Measurements from ENCODE around the gene NLRP12. TPM values are rescaled to one million over a fixed set of nuclear protein-coding genes. Genes with fewer than 3 reads are reported as not detected.

The NLRP12 gene
- total and polyA plus RNA-seq, 2 donors (not counting 1 experiment from before 2014, with no cell fraction given), result 0.22 TPM; not detected in 1

- ATAC-seq (ENCODE audit: low read depth) (no peak), DNase-seq (no peak)
- Mint-ChIP-seq H3K27me3 (peaks cover 13% of the 10 kb centered on the region), H3K9me3 (ENCODE audit: insufficient read depth) (no peaks in the 10 kb centered on the region), H3K4me3 (no peak overlapping the region), H3K27ac (no peak overlapping the region), H3K4me1 (peaks cover 1% of the 10 kb centered on the region)
- Histone ChIP-seq H3K27ac (ENCODE audit: low read length in 2 of 2) (no peak overlapping the region), H3K9ac (ENCODE audit: low read length) (no peak overlapping the region), H3K4me2 (replicated peaks; ENCODE audit: low read depth, low read length, poor library complexity, severe bottlenecking) (no peak overlapping the region), H3K4me1 (ENCODE audit: control insufficient read depth in 2 of 2, insufficient read depth in 2 of 2, low read length in 2 of 2) (no peaks in the 10 kb centered on the region), H2AFZ (ENCODE audit: insufficient read depth, low read depth, low read length, poor library complexity, severe bottlenecking) (no peak overlapping the region), H3K27me3 (replicated peaks in 1 of 4; ENCODE audit: control extremely low read depth in 1 of 4, control insufficient read depth in 3 of 4, insufficient read depth in 4 of 4, low read length in 3 of 4) (peaks cover 0 to 10% (median 0%) of the 10 kb centered on the region in 4 experiments), H3K4me3 (ENCODE audit: control extremely low read depth in 1 of 5, extremely low read depth in 1 of 5, insufficient read depth in 1 of 5, low read depth in 2 of 5, low read length in 4 of 5) (peak overlapping the region in 1 of 5 experiments; percentile 34), H3K9me3 (ENCODE audit: control extremely low read depth in 1 of 3, control insufficient read depth in 2 of 3, insufficient read depth in 1 of 3, low read length in 2 of 3) (peaks cover 0 to 7% (median 0%) of the 10 kb centered on the region in 3 donors), H3K79me2 (ENCODE audit: control insufficient read depth, insufficient read depth, low read length) (no peaks in the 10 kb centered on the region), H4K20me1 (ENCODE audit: control insufficient read depth, insufficient read depth, low read length, poor library complexity, severe bottlenecking) (no peaks in the 10 kb centered on the region), H3K36me3 (replicated peaks in 1 of 2; ENCODE audit: control extremely low read depth in 1 of 2, control insufficient read depth in 1 of 2, extremely low read depth in 1 of 2, insufficient read depth in 2 of 2, low read length in 1 of 2) (no peaks in the 10 kb centered on the region)
- 61% methylated on average over 8 of the region's 12 CpGs for WGBS (ENCODE audit: insufficient coverage)
- TF ChIP-seq EZH2 (IDR thresholded peaks at IDR 0.05; ENCODE audit: borderline replicate concordance, insufficient read depth, low read depth, low read length, poor library complexity, severe bottlenecking), result no peak
- CTCF ChIA-PET, result no interaction called here
- intact Hi-C loops (cut with micrococcal nuclease), result no loop called here
- POLR2A ChIA-PET, result no interaction called here
Measured at GRCh38 chr19:53823380-53824120, 564 bp downstream of the NLRP12 start.

- no peak for TF ChIP-seq EZH2 (IDR thresholded peaks at IDR 0.05; ENCODE audit: borderline replicate concordance, insufficient read depth, low read depth, low read length, poor library complexity, severe bottlenecking)
- no peak for TF ChIP-seq CTCF (IDR thresholded peaks at IDR 0.05)
- Histone ChIP-seq H3K27me3 (replicated peaks in 1 of 4; ENCODE audit: control extremely low read depth in 1 of 4, control insufficient read depth in 3 of 4, insufficient read depth in 4 of 4, low read length in 3 of 4) (peaks cover 0 to 5% (median 0%) of the 10 kb centered on the region in 4 experiments), H3K4me1 (ENCODE audit: control insufficient read depth in 2 of 2, insufficient read depth in 2 of 2, low read length in 2 of 2) (no peaks in the 10 kb centered on the region), H3K9me3 (ENCODE audit: control extremely low read depth in 1 of 3, control insufficient read depth in 2 of 3, insufficient read depth in 1 of 3, low read length in 2 of 3) (peaks cover 0 to 7% (median 0%) of the 10 kb centered on the region in 3 donors), H3K4me2 (replicated peaks; ENCODE audit: low read depth, low read length, poor library complexity, severe bottlenecking) (no peak overlapping the region), H3K27ac (ENCODE audit: low read length in 2 of 2) (no peak overlapping the region), H4K20me1 (ENCODE audit: control insufficient read depth, insufficient read depth, low read length, poor library complexity, severe bottlenecking) (no peaks in the 10 kb centered on the region), H2AFZ (ENCODE audit: insufficient read depth, low read depth, low read length, poor library complexity, severe bottlenecking) (no peak overlapping the region), H3K9ac (ENCODE audit: low read length) (no peak overlapping the region), H3K4me3 (ENCODE audit: control extremely low read depth in 1 of 5, extremely low read depth in 1 of 5, insufficient read depth in 1 of 5, low read depth in 2 of 5, low read length in 4 of 5) (no peak overlapping the region), H3K79me2 (ENCODE audit: control insufficient read depth, insufficient read depth, low read length) (no peaks in the 10 kb centered on the region), H3K36me3 (replicated peaks in 1 of 2; ENCODE audit: control extremely low read depth in 1 of 2, control insufficient read depth in 1 of 2, extremely low read depth in 1 of 2, insufficient read depth in 2 of 2, low read length in 1 of 2) (no peaks in the 10 kb centered on the region)
- Mint-ChIP-seq H3K27ac (no peak overlapping the region), H3K9me3 (ENCODE audit: insufficient read depth) (no peaks in the 10 kb centered on the region), H3K4me1 (peaks cover 1% of the 10 kb centered on the region), H3K27me3 (peaks cover 3% of the 10 kb centered on the region), H3K4me3 (no peak overlapping the region)
- intact Hi-C loops (cut with micrococcal nuclease), result no loop called here
- ChIA-PET POLR2A (no interaction called here), CTCF (interaction anchor here (1.0 kb wide), 1 partner anchor 203 kb away, joined by 4 read pairs; no protein-coding TSS in a partner anchor)
- no peak for DNase-seq
- WGBS (ENCODE audit: insufficient coverage), result 48% methylated on average over 2 of the region's 5 CpGs
- ATAC-seq (ENCODE audit: low read depth), result no peak
Measured at GRCh38 chr19:53819861-53820260, 4.3 kb downstream of the NLRP12 start.
